H1 (cell line): ENCODE data around the gene SCN11A. TPM values are rescaled to one million over a fixed set of nuclear protein-coding genes. Genes with fewer than 3 reads are reported as not detected.

ENCODE experiments used
- CTCF ChIA-PET: fragments of 300-600 bp; sonication (Branson Sonifier 250); formaldehyde crosslinking; loops from one replicate; lab custom pipeline; 2021; ENCODE audit not compliant: partially characterized antibody; lab: Charles Lee
- POLR2A ChIA-PET: fragments of 300-600 bp; sonication (Branson Sonifier 250); formaldehyde crosslinking; loops from one replicate; lab custom pipeline; 2021; ENCODE audit warnings: inconsistent platforms; ENCODE audit not compliant: partially characterized antibody; lab: Charles Lee
- DNase-seq, 2 experiments: peaks; one replicate each; pipeline versions ENCODE4 v3.0.0 to v3.0.0-alpha.2; 2010 to 2022; ENCODE audit warnings: low spot score in 2 of 2, low read depth in 1 of 2, mixed read lengths in 1 of 2
- FAIRE-seq: peaks from 2 replicates; lab custom pipeline; 2011; peaks lifted over from hg19 to GRCh38; lab: Jason Lieb, UNC
- H2AFZ ChIP-seq: 2 replicates; pipeline ENCODE4 v1.8.1; 2012; ENCODE audit warnings: low read length, inconsistent platforms
- H2AK5ac ChIP-seq: 2 replicates; pipeline ENCODE4 v1.6.1; 2013; ENCODE audit warnings: low read depth, low read length
- H2BK120ac ChIP-seq: replicated peaks from 2 replicates; pipeline ENCODE3; 2013; ENCODE audit warnings: low read depth, low read length, inconsistent platforms
- H2BK12ac ChIP-seq: 2 replicates; pipeline ENCODE4 v1.6.1; 2013; ENCODE audit warnings: low read depth, low read length
- H2BK15ac ChIP-seq: 2 replicates; pipeline ENCODE4 v1.6.1; 2013; ENCODE audit warnings: low read length
- H2BK20ac ChIP-seq: 2 replicates; pipeline ENCODE4 v1.6.1; 2013; ENCODE audit warnings: low read length
- H2BK5ac ChIP-seq: 2 replicates; pipeline ENCODE4 v1.6.1; 2013; ENCODE audit warnings: low read depth, low read length
- H3K14ac ChIP-seq: 2 replicates; pipeline ENCODE4 v1.6.1; 2013; ENCODE audit warnings: inconsistent platforms; ENCODE audit not compliant: insufficient read length
- H3K18ac ChIP-seq: 2 replicates; pipeline ENCODE4 v1.6.1; 2013; ENCODE audit warnings: low read length; ENCODE audit errors: extremely low read depth
- H3K23ac ChIP-seq: 2 replicates; pipeline ENCODE4 v1.6.1; 2013; ENCODE audit warnings: inconsistent platforms; ENCODE audit not compliant: insufficient read length
- H3K23me2 ChIP-seq: 2 replicates; pipeline ENCODE4 v1.6.1; 2013; ENCODE audit warnings: low read depth, low read length
- H3K27ac ChIP-seq: 2 replicates; pipeline ENCODE4 v1.6.1; 2011; ENCODE audit warnings: low read depth, low read length, inconsistent platforms
- H3K27me3 ChIP-seq, 4 experiments: replicated peaks in 1 of 4; 1 replicate in 1 of 4; 2 replicates in 3 of 4; pipeline versions ENCODE4 v1.6.1 to v1.8.1; 2011 to 2013; ENCODE audit warnings: low read length in 3 of 4, mild to moderate bottlenecking in 3 of 4, inconsistent platforms in 2 of 4, mixed read lengths in 2 of 4, moderate library complexity in 1 of 4; ENCODE audit not compliant: control insufficient read depth in 3 of 4, insufficient read depth in 3 of 4; ENCODE audit errors: extremely low read depth in 1 of 4
- H3K36me3 ChIP-seq, 4 experiments: 2 replicates each; pipeline versions ENCODE4 v1.6.1 to v1.8.1; 2011 to 2013; ENCODE audit warnings: mild to moderate bottlenecking in 4 of 4, low read length in 3 of 4, moderate library complexity in 2 of 4, control low read depth in 1 of 4, inconsistent platforms in 1 of 4; ENCODE audit not compliant: insufficient read depth in 4 of 4, control insufficient read depth in 2 of 4
- H3K4ac ChIP-seq: replicated peaks from 2 replicates; pipeline ENCODE3; 2013; ENCODE audit warnings: low read length, low read depth, mixed read lengths, inconsistent platforms; ENCODE audit not compliant: insufficient read length
- H3K4me1 ChIP-seq, 4 experiments: replicated peaks in 1 of 4; 1 replicate in 1 of 4; 2 replicates in 3 of 4; pipeline versions ENCODE4 v1.6.1 to v1.8.1; 2011 to 2013; ENCODE audit warnings: low read length in 3 of 4, inconsistent platforms in 2 of 4, mixed read lengths in 1 of 4; ENCODE audit not compliant: insufficient read depth in 4 of 4, control insufficient read depth in 3 of 4
- H3K4me2 ChIP-seq, 2 experiments: 2 replicates each; pipeline versions ENCODE4 v1.6.1 to v1.8.1; 2011 to 2013; ENCODE audit warnings: low read depth in 2 of 2, low read length in 2 of 2, control low read depth in 1 of 2, inconsistent platforms in 1 of 2, mild to moderate bottlenecking in 1 of 2; ENCODE audit not compliant: insufficient read depth in 1 of 2
- H3K4me3 ChIP-seq, 4 experiments: fragments of 200-600, 300-600 bp in 1 of 4; sonication (generic), shearing (Covaris generic), sonication (Bioruptor Twin) in 1 of 4; 2 replicates each; pipeline versions ENCODE4 v1.5.1 to v1.8.1; 2011 to 2016; ENCODE audit warnings: low read length in 4 of 4, low read depth in 3 of 4, control low read depth in 2 of 4, inconsistent platforms in 2 of 4, mild to moderate bottlenecking in 2 of 4, mixed read lengths in 1 of 4, moderate library complexity in 1 of 4; ENCODE audit not compliant: insufficient read depth in 2 of 4; ENCODE audit errors: extremely low read depth in 1 of 4
- H3K56ac ChIP-seq: replicated peaks from 2 replicates; pipeline ENCODE3; 2013; ENCODE audit warnings: low read depth, mild to moderate bottlenecking, mixed read lengths, low read length, inconsistent platforms; ENCODE audit not compliant: insufficient read length
- H3K79me1 ChIP-seq: 2 replicates; pipeline ENCODE4 v1.6.1; 2013; ENCODE audit warnings: low read depth, low read length, control low read depth
- H3K79me2 ChIP-seq, 2 experiments: 2 replicates each; pipeline versions ENCODE4 v1.6.1 to v1.8.1; 2012 to 2013; ENCODE audit warnings: low read length in 2 of 2, mild to moderate bottlenecking in 2 of 2, inconsistent platforms in 1 of 2; ENCODE audit not compliant: insufficient read depth in 2 of 2, control insufficient read depth in 1 of 2
- H3K9ac ChIP-seq, 4 experiments: replicated peaks in 1 of 4; 1 replicate in 1 of 4; 2 replicates in 3 of 4; pipeline versions ENCODE4 v1.6.1 to v1.8.1; 2011 to 2013; ENCODE audit warnings: low read depth in 3 of 4, low read length in 3 of 4, control low read depth in 2 of 4, mild to moderate bottlenecking in 2 of 4, moderate library complexity in 2 of 4, inconsistent platforms in 1 of 4; ENCODE audit errors: extremely low read depth in 1 of 4
- H3K9me3 ChIP-seq, 2 experiments: 2 replicates each; pipeline versions ENCODE4 v1.6.1 to v1.8.1; 2012 to 2013; ENCODE audit warnings: mild to moderate bottlenecking in 2 of 2, moderate library complexity in 2 of 2, control low read depth in 1 of 2, inconsistent platforms in 1 of 2, low read depth in 1 of 2, low read length in 1 of 2, mixed read lengths in 1 of 2; ENCODE audit not compliant: insufficient read depth in 2 of 2
- H4K20me1 ChIP-seq, 2 experiments: replicated peaks in 1 of 2; 2 replicates each; pipeline versions ENCODE3 to v1.8.1; 2011 to 2013; ENCODE audit warnings: inconsistent platforms in 2 of 2, low read length in 2 of 2, mild to moderate bottlenecking in 1 of 2; ENCODE audit not compliant: insufficient read depth in 2 of 2, control insufficient read depth in 1 of 2
- H4K5ac ChIP-seq: 2 replicates; pipeline ENCODE4 v1.6.1; 2013; ENCODE audit warnings: low read length, low read depth, mixed read lengths, inconsistent platforms; ENCODE audit not compliant: insufficient read length
- H4K8ac ChIP-seq: 2 replicates; pipeline ENCODE4 v1.8.0; 2013; ENCODE audit warnings: mild to moderate bottlenecking, moderate library complexity, low read length, inconsistent platforms; ENCODE audit not compliant: insufficient read depth; ENCODE audit errors: extremely low read depth
- H4K91ac ChIP-seq: replicated peaks from 2 replicates; pipeline ENCODE3; 2013; ENCODE audit warnings: low read length, mixed read lengths, inconsistent platforms; ENCODE audit not compliant: insufficient read length
- KDM5A ChIP-seq: fragments of 200-600 bp; IDR thresholded peaks from 2 replicates; pipeline ENCODE4 v1.7.1; 2012; ENCODE audit warnings: mild to moderate bottlenecking, low read length, inconsistent platforms, mixed read lengths
- RAD21 ChIP-seq, 2 experiments: IDR thresholded peaks in 1 of 2; conservative IDR thresholded peaks in 1 of 2; 2 replicates each; pipeline ENCODE4 v1.6.1; 2011; ENCODE audit warnings: low read depth in 2 of 2, low read length in 2 of 2, improper control_type of control experiment in 1 of 2, inconsistent platforms in 1 of 2, mild to moderate bottlenecking in 1 of 2, moderate library complexity in 1 of 2
- SIRT6 ChIP-seq: IDR thresholded peaks from one replicate; pipeline ENCODE4 v1.7.1; 2012; ENCODE audit warnings: low read length, inconsistent platforms
- polyA plus RNA-seq, 7 experiments: library from polyadenylated mRNA; depleted of rRNA in 3 of 7; stranded (reverse) in 5 of 7; unstranded in 2 of 7; fragments of >200 nt in 5 of 7; fragments of 200-250 nt in 2 of 7; gene quantifications; 1 replicate in 5 of 7; 2 replicates in 1 of 7; 4 replicates in 1 of 7; pipeline versions ENCODE4 v1.2.1 to v1.2.3, GENCODE V29; 2011 to 2013; ENCODE audit warnings: missing spikeins in 2 of 7, mixed read lengths in 2 of 7
- total RNA-seq: library from RNA; stranded (reverse); fragmentation: NEBNext Ultra II Directional; extraction: Animal tissue kit (Norgen Biotek cat#: 25700); gene quantifications from 2 replicates; pipeline ENCODE4 v1.2.1, GENCODE V29; 2021
- TF ChIP-seq, protein P1 (sequence below): IDR thresholded peaks from 2 replicates; pipeline ENCODE4 v1.6.1; 2012; ENCODE audit warnings: inconsistent platforms

Gene SCN11A
- total and polyA plus RNA-seq, 2 of the 8 experiments (the other 6 are each of a cell fraction or from before 2014, with no cell fraction given): 0.11 to 0.21 TPM

DNA sequence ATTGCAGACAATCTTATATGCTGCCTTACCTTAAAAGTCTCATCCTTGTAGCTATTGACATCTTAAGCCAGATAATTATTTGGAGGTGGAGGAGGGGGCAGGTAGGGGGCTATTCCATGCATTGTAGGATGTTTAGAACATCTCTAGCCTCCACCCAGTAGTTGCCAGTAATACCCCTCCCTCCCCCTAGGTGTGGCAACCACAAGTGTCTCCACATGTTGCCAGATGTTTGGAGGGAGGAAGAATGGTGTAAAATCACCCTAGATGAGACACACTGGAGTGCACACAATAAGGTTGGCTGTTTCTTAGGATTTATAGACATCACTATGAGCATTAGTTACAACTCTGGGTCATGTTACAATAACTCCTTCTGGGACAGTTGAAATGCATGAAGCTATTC is 28.3 kb upstream of the SCN11A start:
- Histone ChIP-seq H2BK12ac (no peak overlapping the region), H2BK20ac (no peak overlapping the region), H3K27me3 (no peaks in the 10 kb centered on the region), H2AFZ (no peak overlapping the region), H3K18ac (no peak overlapping the region), H2AK5ac (no peak overlapping the region), H3K79me2 (no peaks in the 10 kb centered on the region), H4K5ac (no peak overlapping the region), H3K4me3 (no peak overlapping the region), H2BK5ac (no peak overlapping the region), H3K9me3 (no peaks in the 10 kb centered on the region), H3K79me1 (no peaks in the 10 kb centered on the region), H3K14ac (no peak overlapping the region), H2BK15ac (no peak overlapping the region), H4K20me1 (no peaks in the 10 kb centered on the region), H4K91ac (no peak overlapping the region), H3K23me2 (no peaks in the 10 kb centered on the region), H3K56ac (no peak overlapping the region), H3K4me2 (no peak overlapping the region), H2BK120ac (no peak overlapping the region), H3K9ac (no peak overlapping the region), H3K4me1 (no peaks in the 10 kb centered on the region), H3K4ac (no peak overlapping the region), H4K8ac (no peak overlapping the region), H3K27ac (no peak overlapping the region), H3K36me3 (peaks cover 7 to 46% (median 24%) of the 10 kb centered on the region in 4 experiments), H3K23ac (no peak overlapping the region)
- DNase-seq (no peak), FAIRE-seq (no peak)
- ChIA-PET POLR2A (no interaction called here), CTCF (interaction anchor here (1.3 to 1.8 kb wide), 2 partner anchors 15 to 208 kb away, joined by 4 to 5 read pairs; no protein-coding TSS in a partner anchor)
- TF ChIP-seq RAD21 (IDR thresholded peaks at IDR 0.05 in 1 of 2, conservative IDR thresholded peaks at IDR 0.05 in 1 of 2; ENCODE audit: low read depth in 2 of 2, low read length in 2 of 2): no peak
- TF ChIP-seq SIRT6: no peak
- TF ChIP-seq, protein P1, sequence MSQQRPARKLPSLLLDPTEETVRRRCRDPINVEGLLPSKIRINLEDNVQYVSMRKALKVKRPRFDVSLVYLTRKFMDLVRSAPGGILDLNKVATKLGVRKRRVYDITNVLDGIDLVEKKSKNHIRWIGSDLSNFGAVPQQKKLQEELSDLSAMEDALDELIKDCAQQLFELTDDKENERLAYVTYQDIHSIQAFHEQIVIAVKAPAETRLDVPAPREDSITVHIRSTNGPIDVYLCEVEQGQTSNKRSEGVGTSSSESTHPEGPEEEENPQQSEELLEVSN: no peak
- TF ChIP-seq KDM5A: no peak
